K562 (cell line): ENCODE measurements around the gene LZTR1. TPM values are rescaled to one million over a fixed set of nuclear protein-coding genes. Genes with fewer than 3 reads are reported as not detected.
A peak's percentile ranks its signal among the peaks of the same experiment; 100 is the strongest.

Source experiments
- ATAC-seq: fragments of 200-7000 bp; cut with Tn5 transposase; 3 replicates; pipeline ENCODE4 v1.9.1; 2020; ENCODE audit warnings: moderate library complexity
- BruUV-seq: library from RNA; stranded (reverse); fragments of 400-500 nt; replicated peaks from 2 replicates; lab custom pipeline; 2021; lab: Mats Ljungman, UMichigan
- CTCF ChIA-PET: fragments of 300-600 bp; formaldehyde crosslinking; extraction: SDS; loops from one replicate; lab custom pipeline; 2021; ENCODE audit warnings: low intra/inter-chr PET ratio; lab: Yijun Ruan, JAX
- POLR2A ChIA-PET: fragments of 300-600, 350-650 bp; sonication (Branson Sonifier 250); formaldehyde crosslinking; extraction: SDS; loops from one replicate; lab custom pipeline; 2021; ENCODE audit warnings: antibody characterized with exemption, inconsistent platforms; lab: Yijun Ruan, JAX
- DNase-seq, 4 experiments: peaks; one replicate each; pipeline versions ENCODE4 v3.0.0 to v3.0.0-alpha.2; 2011 to 2018; ENCODE audit warnings: low spot score in 3 of 4, mixed read lengths in 3 of 4; ENCODE audit errors: extremely low read depth in 1 of 4
- FAIRE-seq: peaks from 2 replicates; lab custom pipeline; 2011; peaks lifted over from hg19 to GRCh38; lab: Jason Lieb, UNC
- H2AFZ ChIP-seq: 2 replicates; pipeline ENCODE4 v1.6.0; 2011; ENCODE audit warnings: low read depth, low read length, control low read depth, inconsistent platforms
- H3K27ac ChIP-seq: fragments of 200-600 bp; 3 replicates; pipeline ENCODE4 v1.8.0; 2011; ENCODE audit warnings: low read depth, mild to moderate bottlenecking, control low read depth, inconsistent platforms, low read length, moderate library complexity, mixed read lengths; ENCODE audit errors: extremely low read depth
- H3K27me3 ChIP-seq, 2 experiments: fragments of 300-600 bp in 1 of 2; 2 replicates in 1 of 2; 3 replicates in 1 of 2; pipeline versions ENCODE4 v1.6.0 to v1.8.0; 2011; ENCODE audit warnings: inconsistent platforms in 2 of 2, low read length in 2 of 2, mild to moderate bottlenecking in 1 of 2, mixed read lengths in 1 of 2, moderate library complexity in 1 of 2; ENCODE audit not compliant: control insufficient read depth in 2 of 2, insufficient read depth in 2 of 2
- H3K36me3 ChIP-seq: fragments of 300-600 bp; 3 replicates; pipeline ENCODE4 v1.8.0; 2011; ENCODE audit warnings: mild to moderate bottlenecking, low read length, inconsistent platforms; ENCODE audit not compliant: control insufficient read depth, insufficient read depth
- H3K4me1 ChIP-seq, 2 experiments: fragments of 200-600 bp in 1 of 2; replicated peaks in 1 of 2; 2 replicates in 1 of 2; 3 replicates in 1 of 2; pipeline versions ENCODE4 v1.5.1 to v1.8.0; 2011; ENCODE audit warnings: inconsistent platforms in 2 of 2, low read length in 2 of 2, mild to moderate bottlenecking in 1 of 2, mixed read lengths in 1 of 2, moderate library complexity in 1 of 2; ENCODE audit not compliant: control insufficient read depth in 2 of 2, insufficient read depth in 2 of 2
- H3K4me2 ChIP-seq: 2 replicates; pipeline ENCODE4 v1.6.1; 2011; ENCODE audit warnings: low read length, control low read depth, inconsistent platforms, mixed read lengths; ENCODE audit not compliant: insufficient read depth
- H3K4me3 ChIP-seq: fragments of 200-600 bp; sonication (generic), shearing (Covaris generic); 2 replicates; pipeline ENCODE4 v1.5.1; 2016; ENCODE audit warnings: control low read depth, inconsistent platforms
- H3K79me2 ChIP-seq: fragments of 200-600 bp; 3 replicates; pipeline ENCODE4 v1.8.0; 2011; ENCODE audit warnings: low read length, inconsistent platforms; ENCODE audit not compliant: control insufficient read depth, insufficient read depth
- H3K9ac ChIP-seq, 2 experiments: 2 replicates each; pipeline versions ENCODE4 v1.6.0 to v1.6.1; 2011; ENCODE audit warnings: low read depth in 2 of 2, low read length in 2 of 2, control low read depth in 1 of 2, inconsistent platforms in 1 of 2, mild to moderate bottlenecking in 1 of 2, mixed read lengths in 1 of 2; ENCODE audit not compliant: insufficient read depth in 1 of 2
- H3K9me1 ChIP-seq: one replicate; pipeline ENCODE4 v1.6.0; 2011; ENCODE audit warnings: inconsistent platforms, mild to moderate bottlenecking, low read length, moderate library complexity; ENCODE audit not compliant: control insufficient read depth, insufficient read depth
- H3K9me3 ChIP-seq: replicated peaks from 2 replicates; pipeline ENCODE4 v1.5.1; 2011; ENCODE audit warnings: low read depth, low read length, inconsistent platforms; ENCODE audit not compliant: control insufficient read depth, insufficient read depth
- H4K20me1 ChIP-seq: replicated peaks from 2 replicates; pipeline ENCODE4 v1.6.1; 2011; ENCODE audit warnings: low read length, inconsistent platforms, mixed read lengths; ENCODE audit not compliant: control insufficient read depth, insufficient read depth
- CTBP1 ChIP-seq: fragments of 450-650 bp; IDR thresholded peaks from 2 replicates; pipeline ENCODE4 v1.6.1; 2016; ENCODE audit warnings: borderline replicate concordance
- DIDO1 ChIP-seq: fragments of 450-650 bp; IDR thresholded peaks from 2 replicates; pipeline ENCODE4 v1.6.1; 2016; ENCODE audit warnings: low read depth, missing biosample characterization, missing genetic modification characterization
- EGR1 ChIP-seq: fragments of 450-650 bp; conservative IDR thresholded peaks from 2 replicates; pipeline ENCODE4 v1.6.1; 2017; ENCODE audit warnings: mild to moderate bottlenecking
- KDM1A ChIP-seq, 2 experiments: fragments of 450-650 bp; IDR thresholded peaks; 2 replicates each; pipeline ENCODE4 v1.6.1; 2016; ENCODE audit warnings: mild to moderate bottlenecking in 2 of 2
- PRMT5 ChIP-seq: sonication (generic); formaldehyde crosslinking; IDR thresholded peaks from 2 replicates; pipeline ENCODE4 v1.5.0; 2020; ENCODE audit warnings: missing genetic modification reagents
- RAD21 ChIP-seq, 2 experiments: fragments of 250-450 bp in 1 of 2; fragments of 450-650 bp in 1 of 2; sonication (Bioruptor Pico) in 1 of 2; formaldehyde crosslinking in 1 of 2; IDR thresholded peaks in 1 of 2; conservative IDR thresholded peaks in 1 of 2; 2 replicates each; pipeline versions ENCODE4 v1.4.0 to v1.8.0; 2020 to 2022; ENCODE audit warnings: mild to moderate bottlenecking in 2 of 2, moderate library complexity in 1 of 2
- SMC3 ChIP-seq: conservative IDR thresholded peaks from 2 replicates; pipeline ENCODE4 v1.6.1; 2011; ENCODE audit warnings: low read depth, low read length, improper control_type of control experiment; ENCODE audit not compliant: insufficient read depth
- TARDBP ChIP-seq: fragments of 450-650 bp; IDR thresholded peaks from 2 replicates; pipeline ENCODE4 v1.6.1; 2016
- ZBTB7A ChIP-seq: IDR thresholded peaks from 2 replicates; pipeline ENCODE4 v1.6.1; 2011; ENCODE audit warnings: low read depth, mild to moderate bottlenecking, low read length, moderate library complexity, borderline replicate concordance; ENCODE audit not compliant: control insufficient read depth
- WGBS: fragments of 100-300 bp; shearing (Covaris generic); methylation state at CpG from one replicate; pipeline ENCODE4 v1.1.6; 2016; ENCODE audit warnings: low coverage, mixed read lengths; ENCODE audit not compliant: insufficient coverage; ENCODE audit errors: missing lambda C conversion rate; 5-methylcytosine and 5-hydroxymethylcytosine counted together
- in situ Hi-C: fragments of 300-500 bp; cut with MboI; formaldehyde crosslinking; loops from 4 replicates; pipeline ENCODE4 v1.15.0; 2018; ENCODE audit warnings: inconsistent platforms, mixed read lengths
- intact Hi-C: fragments of 100-400 bp; cut with micrococcal nuclease; formaldehyde crosslinking; loops from 2 replicates; pipeline ENCODE4 v1.14.2; 2022
- polyA plus RNA-seq, 8 experiments: library from polyadenylated mRNA; depleted of rRNA in 4 of 8; stranded (reverse) in 5 of 8; unstranded in 3 of 8; fragments of >200 nt; fragmentation: Nextera tagmentation in 2 of 8; fragmentation: Illumina TruSeq in 1 of 8; extraction: Ambion mirVana in 2 of 8; extraction: Trizol in 1 of 8; gene quantifications; 2 replicates each; pipeline versions ENCODE4 v1.2.1 to v1.2.3, GENCODE V29; 2011 to 2014; ENCODE audit warnings: inconsistent platforms in 1 of 8, missing spikeins in 1 of 8
- total RNA-seq, 7 experiments: library from RNA; depleted of rRNA in 6 of 7; stranded (reverse); fragments of >200 nt in 6 of 7; fragmentation: Illumina TruSeq in 2 of 7; extraction: Trizol in 2 of 7; gene quantifications; 2 replicates each; pipeline versions ENCODE4 v1.2.1 to v1.2.3, GENCODE V29; 2011 to 2021; ENCODE audit warnings: low replicate concordance in 1 of 7
- TF ChIP-seq, protein P1 (sequence below), 3 experiments: fragments of 200-800 bp in 1 of 3; sonication (Bioruptor generic) in 1 of 3; sonication (generic) in 1 of 3; formaldehyde crosslinking in 1 of 3; IDR thresholded peaks; 2 replicates each; pipeline versions ENCODE4 v1.6.1 to v1.8.0; 2016 to 2022; ENCODE audit warnings: mild to moderate bottlenecking in 2 of 3, missing compliant biosample characterization in 2 of 3, missing genetic modification characterization in 2 of 3, missing genetic modification reagents in 1 of 3
- TF ChIP-seq, protein P2 (sequence below): fragments of 250-450 bp; sonication (Bioruptor Pico); IDR thresholded peaks from 2 replicates; pipeline ENCODE4 v1.9.0; 2021; ENCODE audit warnings: mild to moderate bottlenecking, inconsistent platforms
- TF ChIP-seq, protein P3 (sequence below): IDR thresholded peaks from 2 replicates; pipeline ENCODE4 v1.6.1; 2011; ENCODE audit warnings: borderline replicate concordance, low read depth, mild to moderate bottlenecking, moderate library complexity, low read length; ENCODE audit not compliant: insufficient read depth, poor library complexity, severe bottlenecking
- TF ChIP-seq, protein P4 (sequence below): sonication (generic); formaldehyde crosslinking; IDR thresholded peaks from 2 replicates; pipeline ENCODE4 v1.8.1; 2023; ENCODE audit warnings: mild to moderate bottlenecking, missing genetic modification reagents

The LZTR1 gene
- total and polyA plus RNA-seq, 9 of the 15 experiments (the other 6 are each of a cell fraction or from before 2014, with no cell fraction given): 2.2 to 135 (median 63.0) TPM

DNA sequence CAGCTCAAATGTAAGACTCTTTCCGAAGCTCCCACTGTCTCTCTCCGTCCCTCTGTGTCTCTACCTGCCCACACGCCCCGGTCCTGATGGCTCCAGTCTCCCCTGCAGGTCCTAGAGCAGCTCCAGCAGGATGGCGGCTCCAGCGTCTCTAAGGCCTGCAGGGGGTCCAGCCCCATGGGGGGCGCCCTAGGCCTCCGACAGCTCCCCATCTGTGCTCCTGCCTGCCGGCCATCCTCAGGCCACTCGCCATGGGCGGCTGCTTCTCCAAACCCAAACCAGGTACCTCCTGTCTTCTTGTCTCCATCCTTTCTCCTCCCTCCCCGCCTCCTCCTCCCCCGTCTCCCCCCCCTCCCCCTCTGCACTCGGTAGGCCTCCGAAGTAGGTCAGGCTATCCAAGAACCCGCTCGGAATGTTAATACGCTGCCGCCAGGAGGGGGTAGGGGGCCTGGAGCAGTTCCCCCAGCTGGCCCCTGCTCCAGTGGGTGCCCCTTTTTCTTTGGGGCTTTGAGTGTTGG is 14.3 kb upstream of the LZTR1 start:
- in situ Hi-C loops: loop anchor here (25.0 kb wide), 1 partner anchor 170 kb away; no protein-coding TSS in a partner anchor
- H3K27me3 ChIP-seq: peaks cover 14 to 46% of the 10 kb centered on the region in 2 experiments; a peak in 4 of 5 replicates
- no peaks in the 10 kb centered on the region for H3K9me3 ChIP-seq
- no peak overlapping the region for H3K4me3 ChIP-seq
- no peak overlapping the region for H2AFZ ChIP-seq
- H3K9me1 ChIP-seq: no peaks in the 10 kb centered on the region
- H3K36me3 ChIP-seq: no peaks in the 10 kb centered on the region
- H3K4me1 ChIP-seq: peaks cover 0 to 40% of the 10 kb centered on the region in 2 experiments; a peak in 3 of 5 replicates
- no TSS peak for BruUV-seq
- peak; percentile 58 to 84 (median 77) for DNase-seq
- ATAC-seq: peak; percentile 54
- H3K9ac ChIP-seq: peak overlapping the region in 1 of 2 experiments; percentile 6; a peak in 1 of 4 replicates
- 13% methylated on average over 17 of the region's 19 CpGs for WGBS
- intact Hi-C loops: no loop called here
- FAIRE-seq: no peak
- CTCF ChIA-PET: interaction anchor here (0.6 kb wide), 1 partner anchor 90 kb away, joined by 4 read pairs; no protein-coding TSS in a partner anchor
- POLR2A ChIA-PET: interaction anchor here (0.6 to 64.4 kb wide), 6 partner anchors 9 to 243 kb away, joined by 5 to 1556 read pairs (median 134); partner anchors contain the start of genes CRKL, LZTR1 and THAP7
- H4K20me1 ChIP-seq: peaks cover 46% of the 10 kb centered on the region
- H3K79me2 ChIP-seq: no peaks in the 10 kb centered on the region
- H3K4me2 ChIP-seq: no peak overlapping the region
- H3K27ac ChIP-seq: no peak overlapping the region
- peak; percentile 52 for TF ChIP-seq EGR1
- TF ChIP-seq RAD21 (CRISPR knock-in tag; conservative IDR thresholded peaks at IDR 0.05 in 1 of 2, IDR thresholded peaks at IDR 0.05 in 1 of 2): peak in 1 of 2 experiments; percentile 23; a peak in 1 of 4 replicates
- TF ChIP-seq ZBTB7A: peak; percentile 70; the same call in 1 of the 2 replicates
- 0 out of 2 replicates have a peak, but pooled peaks have one; percentile 32 for TF ChIP-seq DIDO1 (tag)
- TF ChIP-seq, protein P1, sequence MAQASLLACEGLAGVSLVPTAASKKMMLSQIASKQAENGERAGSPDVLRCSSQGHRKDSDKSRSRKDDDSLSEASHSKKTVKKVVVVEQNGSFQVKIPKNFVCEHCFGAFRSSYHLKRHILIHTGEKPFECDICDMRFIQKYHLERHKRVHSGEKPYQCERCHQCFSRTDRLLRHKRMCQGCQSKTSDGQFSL (CRISPR knock-in tag; IDR thresholded peaks at IDR 0.05): no peak
- TF ChIP-seq, protein P1 (tag; IDR thresholded peaks at IDR 0.05): 0 out of 4 replicates have a peak, but pooled peaks of 1 of the 2 experiments have one; percentile 62
- 0 out of 2 replicates have a peak, but pooled peaks have one; percentile 10 for TF ChIP-seq SMC3
- TF ChIP-seq, protein P2, sequence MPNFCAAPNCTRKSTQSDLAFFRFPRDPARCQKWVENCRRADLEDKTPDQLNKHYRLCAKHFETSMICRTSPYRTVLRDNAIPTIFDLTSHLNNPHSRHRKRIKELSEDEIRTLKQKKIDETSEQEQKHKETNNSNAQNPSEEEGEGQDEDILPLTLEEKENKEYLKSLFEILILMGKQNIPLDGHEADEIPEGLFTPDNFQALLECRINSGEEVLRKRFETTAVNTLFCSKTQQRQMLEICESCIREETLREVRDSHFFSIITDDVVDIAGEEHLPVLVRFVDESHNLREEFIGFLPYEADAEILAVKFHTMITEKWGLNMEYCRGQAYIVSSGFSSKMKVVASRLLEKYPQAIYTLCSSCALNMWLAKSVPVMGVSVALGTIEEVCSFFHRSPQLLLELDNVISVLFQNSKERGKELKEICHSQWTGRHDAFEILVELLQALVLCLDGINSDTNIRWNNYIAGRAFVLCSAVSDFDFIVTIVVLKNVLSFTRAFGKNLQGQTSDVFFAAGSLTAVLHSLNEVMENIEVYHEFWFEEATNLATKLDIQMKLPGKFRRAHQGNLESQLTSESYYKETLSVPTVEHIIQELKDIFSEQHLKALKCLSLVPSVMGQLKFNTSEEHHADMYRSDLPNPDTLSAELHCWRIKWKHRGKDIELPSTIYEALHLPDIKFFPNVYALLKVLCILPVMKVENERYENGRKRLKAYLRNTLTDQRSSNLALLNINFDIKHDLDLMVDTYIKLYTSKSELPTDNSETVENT (CRISPR knock-in tag): 0 out of 2 replicates have a peak, but pooled peaks have one; percentile 31
- TF ChIP-seq, protein P3, sequence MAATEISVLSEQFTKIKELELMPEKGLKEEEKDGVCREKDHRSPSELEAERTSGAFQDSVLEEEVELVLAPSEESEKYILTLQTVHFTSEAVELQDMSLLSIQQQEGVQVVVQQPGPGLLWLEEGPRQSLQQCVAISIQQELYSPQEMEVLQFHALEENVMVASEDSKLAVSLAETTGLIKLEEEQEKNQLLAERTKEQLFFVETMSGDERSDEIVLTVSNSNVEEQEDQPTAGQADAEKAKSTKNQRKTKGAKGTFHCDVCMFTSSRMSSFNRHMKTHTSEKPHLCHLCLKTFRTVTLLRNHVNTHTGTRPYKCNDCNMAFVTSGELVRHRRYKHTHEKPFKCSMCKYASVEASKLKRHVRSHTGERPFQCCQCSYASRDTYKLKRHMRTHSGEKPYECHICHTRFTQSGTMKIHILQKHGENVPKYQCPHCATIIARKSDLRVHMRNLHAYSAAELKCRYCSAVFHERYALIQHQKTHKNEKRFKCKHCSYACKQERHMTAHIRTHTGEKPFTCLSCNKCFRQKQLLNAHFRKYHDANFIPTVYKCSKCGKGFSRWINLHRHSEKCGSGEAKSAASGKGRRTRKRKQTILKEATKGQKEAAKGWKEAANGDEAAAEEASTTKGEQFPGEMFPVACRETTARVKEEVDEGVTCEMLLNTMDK: peak; percentile 29
- TF ChIP-seq KDM1A (IDR thresholded peaks at IDR 0.05): peak in 1 of 2 experiments; percentile 69; a peak in 1 of 4 replicates
- TF ChIP-seq TARDBP: no peak
- TF ChIP-seq PRMT5: 0 out of 2 replicates have a peak, but pooled peaks have one; percentile 50
- peak; percentile 84 for TF ChIP-seq CTBP1
- TF ChIP-seq, protein P4, sequence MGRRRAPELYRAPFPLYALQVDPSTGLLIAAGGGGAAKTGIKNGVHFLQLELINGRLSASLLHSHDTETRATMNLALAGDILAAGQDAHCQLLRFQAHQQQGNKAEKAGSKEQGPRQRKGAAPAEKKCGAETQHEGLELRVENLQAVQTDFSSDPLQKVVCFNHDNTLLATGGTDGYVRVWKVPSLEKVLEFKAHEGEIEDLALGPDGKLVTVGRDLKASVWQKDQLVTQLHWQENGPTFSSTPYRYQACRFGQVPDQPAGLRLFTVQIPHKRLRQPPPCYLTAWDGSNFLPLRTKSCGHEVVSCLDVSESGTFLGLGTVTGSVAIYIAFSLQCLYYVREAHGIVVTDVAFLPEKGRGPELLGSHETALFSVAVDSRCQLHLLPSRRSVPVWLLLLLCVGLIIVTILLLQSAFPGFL: no peak
